ENCODE measurements around the gene CES4A. TPM values are rescaled to one million over a fixed set of nuclear protein-coding genes. Genes with fewer than 3 reads are reported as not detected.

CES4A gene
- total RNA-seq, result 4.6 and 5.2 TPM in 2 replicates
- long read RNA-seq, partial matches to known transcripts, result 3 of 7 reads
- long read RNA-seq, other reads (novel, unspliced or antisense), result 3 of 7 reads

DNA sequence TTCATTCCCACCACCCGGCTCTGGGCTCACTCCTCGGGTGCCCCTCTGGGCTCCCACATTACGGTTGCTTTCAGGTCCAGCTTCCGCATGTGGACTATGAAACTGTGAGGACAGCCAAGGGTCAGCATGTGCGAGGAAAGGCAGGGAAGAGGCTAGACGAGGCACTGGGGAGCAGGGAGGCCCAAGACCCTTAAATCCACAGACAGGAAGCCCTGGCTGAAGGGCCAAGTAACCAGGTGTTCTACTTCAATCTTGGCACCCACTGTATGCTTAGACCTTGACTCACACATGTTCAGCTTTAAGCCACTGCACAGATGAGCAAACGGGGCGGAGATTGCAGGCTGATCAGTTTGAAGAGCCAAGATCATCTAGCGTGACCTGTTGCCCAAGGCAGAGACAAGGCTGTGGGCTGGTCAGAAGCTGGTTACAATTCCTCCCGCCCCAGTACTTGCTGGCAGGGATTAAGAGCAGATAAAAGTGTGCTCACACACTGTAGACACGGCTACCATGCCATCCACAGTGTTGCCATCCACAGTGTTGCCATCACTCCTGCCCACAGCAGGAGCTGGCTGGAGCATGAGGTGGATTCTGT, at the start of gene CES4A:
Gene CES4A, plus strand, starts transcription at position 393 of the 592 bp plus-strand sequence. Its CDS starts 184 bp downstream, at position 577.
- Mint-ChIP-seq H3K27ac (no peak within 1 kb of the TSS), H3K9me3 (ENCODE audit: low read depth) (no peaks in the 10 kb centered on the region), H3K4me3 (ENCODE audit: low read depth) (no peak within 1 kb of the TSS), H3K27me3 (peaks cover 7% of the 10 kb centered on the region), H3K4me1 (ENCODE audit: low read depth) (no peaks in the 10 kb centered on the region), H3K36me3 (ENCODE audit: insufficient read depth) (no peaks in the 10 kb centered on the region)
- TF ChIP-seq, protein P1, sequence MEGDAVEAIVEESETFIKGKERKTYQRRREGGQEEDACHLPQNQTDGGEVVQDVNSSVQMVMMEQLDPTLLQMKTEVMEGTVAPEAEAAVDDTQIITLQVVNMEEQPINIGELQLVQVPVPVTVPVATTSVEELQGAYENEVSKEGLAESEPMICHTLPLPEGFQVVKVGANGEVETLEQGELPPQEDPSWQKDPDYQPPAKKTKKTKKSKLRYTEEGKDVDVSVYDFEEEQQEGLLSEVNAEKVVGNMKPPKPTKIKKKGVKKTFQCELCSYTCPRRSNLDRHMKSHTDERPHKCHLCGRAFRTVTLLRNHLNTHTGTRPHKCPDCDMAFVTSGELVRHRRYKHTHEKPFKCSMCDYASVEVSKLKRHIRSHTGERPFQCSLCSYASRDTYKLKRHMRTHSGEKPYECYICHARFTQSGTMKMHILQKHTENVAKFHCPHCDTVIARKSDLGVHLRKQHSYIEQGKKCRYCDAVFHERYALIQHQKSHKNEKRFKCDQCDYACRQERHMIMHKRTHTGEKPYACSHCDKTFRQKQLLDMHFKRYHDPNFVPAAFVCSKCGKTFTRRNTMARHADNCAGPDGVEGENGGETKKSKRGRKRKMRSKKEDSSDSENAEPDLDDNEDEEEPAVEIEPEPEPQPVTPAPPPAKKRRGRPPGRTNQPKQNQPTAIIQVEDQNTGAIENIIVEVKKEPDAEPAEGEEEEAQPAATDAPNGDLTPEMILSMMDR (IDR thresholded peaks at IDR 0.05; ENCODE audit: unreplicated experiment), result no peak
- no peak for DNase-seq (ENCODE audit: low spot score, unreplicated experiment)

DNA sequence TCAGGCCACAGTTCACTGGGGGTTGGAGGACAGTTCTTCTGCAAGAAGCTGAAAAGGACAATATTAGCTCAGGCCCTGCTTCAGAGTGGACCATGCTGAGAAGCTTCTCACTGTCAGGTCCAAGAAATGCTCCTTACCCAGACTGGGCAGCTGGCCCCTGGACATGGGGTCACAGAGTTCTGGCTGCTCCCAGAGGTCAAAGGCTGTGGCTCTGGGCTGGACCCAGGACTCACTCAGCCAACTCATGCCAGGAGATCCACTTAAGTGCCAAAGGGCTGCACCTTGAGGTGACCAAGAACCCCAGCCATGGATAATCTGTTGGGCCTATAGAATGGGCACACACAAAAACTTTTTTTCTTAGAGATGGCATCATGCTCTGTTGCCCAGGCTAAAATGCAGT, 49.0 kb upstream of the CES4A start:
- H3K27me3 Mint-ChIP-seq, result no peaks in the 10 kb centered on the region
- H3K36me3 Mint-ChIP-seq (ENCODE audit: insufficient read depth), result peaks cover 11% of the 10 kb centered on the region
- H3K4me3 Mint-ChIP-seq (ENCODE audit: low read depth), result no peak overlapping the region
- H3K27ac Mint-ChIP-seq, result no peak overlapping the region
- H3K9me3 Mint-ChIP-seq (ENCODE audit: low read depth), result no peaks in the 10 kb centered on the region
- DNase-seq (ENCODE audit: low spot score, unreplicated experiment), result no peak
- TF ChIP-seq, protein P1 (IDR thresholded peaks at IDR 0.05; ENCODE audit: unreplicated experiment), result no peak
- peaks cover 8% of the 10 kb centered on the region for H3K4me1 Mint-ChIP-seq (ENCODE audit: low read depth)

DNA sequence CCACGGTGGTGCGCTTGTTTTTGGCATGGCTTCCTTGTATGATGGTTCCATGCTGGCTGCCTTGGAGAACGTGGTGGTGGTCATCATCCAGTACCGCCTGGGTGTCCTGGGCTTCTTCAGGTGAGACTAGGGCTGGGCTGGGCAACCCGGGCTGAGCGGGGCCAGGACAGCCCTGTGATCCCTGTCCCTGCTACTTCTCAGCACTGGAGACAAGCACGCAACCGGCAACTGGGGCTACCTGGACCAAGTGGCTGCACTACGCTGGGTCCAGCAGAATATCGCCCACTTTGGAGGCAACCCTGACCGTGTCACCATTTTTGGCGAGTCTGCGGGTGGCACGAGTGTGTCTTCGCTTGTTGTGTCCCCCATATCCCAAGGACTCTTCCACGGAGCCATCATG, 48.2 kb upstream of the CES4A start:
- no peaks in the 10 kb centered on the region for H3K9me3 Mint-ChIP-seq (ENCODE audit: low read depth)
- H3K27ac Mint-ChIP-seq, result no peak overlapping the region
- no peaks in the 10 kb centered on the region for H3K27me3 Mint-ChIP-seq
- peaks cover 11% of the 10 kb centered on the region for H3K36me3 Mint-ChIP-seq (ENCODE audit: insufficient read depth)
- H3K4me1 Mint-ChIP-seq (ENCODE audit: low read depth), result peaks cover 5% of the 10 kb centered on the region
- DNase-seq (ENCODE audit: low spot score, unreplicated experiment), result no peak
- no peak overlapping the region for H3K4me3 Mint-ChIP-seq (ENCODE audit: low read depth)
- TF ChIP-seq, protein P1 (IDR thresholded peaks at IDR 0.05; ENCODE audit: unreplicated experiment), result no peak

DNA sequence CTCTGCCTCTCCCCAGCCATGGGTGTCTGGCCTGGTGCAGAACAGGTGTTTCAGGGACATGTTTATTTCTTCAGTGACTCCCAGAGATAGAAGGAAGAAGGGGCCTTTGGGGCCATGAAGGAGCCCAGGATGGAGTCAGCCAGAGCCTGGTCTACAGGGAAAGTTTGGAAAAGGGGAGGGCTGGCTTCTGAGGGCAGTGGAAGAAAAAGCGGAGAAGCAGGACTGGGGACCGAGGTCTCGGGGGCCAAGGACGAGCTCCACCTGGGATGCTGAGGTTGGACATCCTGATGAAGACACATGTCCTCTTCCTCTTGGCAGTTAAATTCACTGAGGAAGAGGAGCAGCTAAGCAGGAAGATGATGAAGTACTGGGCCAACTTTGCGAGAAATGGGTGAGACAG, 45.4 kb upstream of the CES4A start:
- Mint-ChIP-seq H3K27ac (no peak overlapping the region), H3K27me3 (peaks cover 6% of the 10 kb centered on the region), H3K4me1 (ENCODE audit: low read depth) (no peaks in the 10 kb centered on the region), H3K9me3 (ENCODE audit: low read depth) (no peaks in the 10 kb centered on the region), H3K4me3 (ENCODE audit: low read depth) (no peak overlapping the region), H3K36me3 (ENCODE audit: insufficient read depth) (peaks cover 11% of the 10 kb centered on the region)
- TF ChIP-seq, protein P1 (IDR thresholded peaks at IDR 0.05; ENCODE audit: unreplicated experiment), result no peak
- DNase-seq (ENCODE audit: low spot score, unreplicated experiment), result no peak

DNA sequence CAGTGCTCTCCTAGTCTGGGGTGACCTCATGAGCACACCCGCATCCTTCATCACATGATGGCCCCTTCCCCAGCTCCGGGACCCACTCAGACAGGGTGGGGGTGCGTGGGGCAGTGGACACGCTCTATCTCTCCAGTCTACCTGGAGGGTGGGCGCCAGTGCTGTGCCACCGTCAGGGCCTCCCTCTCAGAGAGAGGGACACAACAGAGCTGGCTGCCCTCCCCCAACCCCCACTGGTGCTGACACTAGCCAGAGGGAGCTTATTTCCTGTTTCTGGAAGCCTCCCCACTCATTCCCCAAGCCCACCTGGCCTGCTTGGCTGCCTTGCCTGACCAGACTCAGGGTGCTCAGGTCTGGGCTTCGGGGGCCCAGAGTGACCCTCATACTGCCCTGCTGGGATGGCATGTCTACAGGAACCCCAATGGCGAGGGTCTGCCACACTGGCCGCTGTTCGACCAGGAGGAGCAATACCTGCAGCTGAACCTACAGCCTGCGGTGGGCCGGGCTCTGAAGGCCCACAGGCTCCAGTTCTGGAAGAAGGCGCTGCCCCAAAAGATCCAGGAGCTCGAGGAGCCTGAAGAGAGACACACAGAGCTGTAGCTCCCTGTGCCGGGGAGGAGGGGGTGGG, 44.8 kb upstream of the CES4A start:
- no peak for DNase-seq (ENCODE audit: low spot score, unreplicated experiment)
- TF ChIP-seq, protein P1 (IDR thresholded peaks at IDR 0.05; ENCODE audit: unreplicated experiment), result no peak
- H3K27me3 Mint-ChIP-seq, result peaks cover 6% of the 10 kb centered on the region
- H3K9me3 Mint-ChIP-seq (ENCODE audit: low read depth), result no peaks in the 10 kb centered on the region
- no peak overlapping the region for H3K4me3 Mint-ChIP-seq (ENCODE audit: low read depth)
- no peaks in the 10 kb centered on the region for H3K4me1 Mint-ChIP-seq (ENCODE audit: low read depth)
- peaks cover 11% of the 10 kb centered on the region for H3K36me3 Mint-ChIP-seq (ENCODE audit: insufficient read depth)
- no peak overlapping the region for H3K27ac Mint-ChIP-seq
